HepG2 (cell line): ENCODE measurements around the gene CADM4. TPM values are rescaled to one million over a fixed set of nuclear protein-coding genes. Genes with fewer than 3 reads are reported as not detected.

Source experiments
- BORCS8-MEF2B ChIP-seq: sonication (generic); formaldehyde crosslinking; IDR thresholded peaks from 2 replicates; pipeline ENCODE4 v1.8.0; 2022; ENCODE audit warnings: mild to moderate bottlenecking, missing genetic modification reagents
- CCDC6 ChIP-seq: sonication (generic); formaldehyde crosslinking; IDR thresholded peaks from 2 replicates; pipeline ENCODE4 v1.8.1; 2022; ENCODE audit warnings: mild to moderate bottlenecking, missing genetic modification reagents, moderate library complexity
- CREB1 ChIP-seq, 2 experiments: fragments of 450-650 bp in 1 of 2; IDR thresholded peaks; 2 replicates each; pipeline ENCODE4 v1.6.1; 2016 to 2017; ENCODE audit warnings: control low read depth in 1 of 2, mild to moderate bottlenecking in 1 of 2, missing compliant biosample characterization in 1 of 2, missing genetic modification characterization in 1 of 2
- DRAP1 ChIP-seq: IDR thresholded peaks from 2 replicates; pipeline ENCODE4 v1.6.1; 2016; ENCODE audit warnings: missing genetic modification reagents, missing compliant biosample characterization
- NFYC ChIP-seq: IDR thresholded peaks from 2 replicates; pipeline ENCODE4 v1.6.1; 2016; ENCODE audit warnings: missing genetic modification reagents, missing compliant biosample characterization
- NR0B2 ChIP-seq: sonication (generic); formaldehyde crosslinking; IDR thresholded peaks from 2 replicates; pipeline ENCODE4 v1.4.0; 2020; ENCODE audit warnings: mild to moderate bottlenecking, missing genetic modification reagents
- PRMT3 ChIP-seq: sonication (generic); formaldehyde crosslinking; IDR thresholded peaks from 2 replicates; pipeline ENCODE4 v1.8.1; 2022; ENCODE audit warnings: low read depth, mild to moderate bottlenecking, moderate library complexity, missing genetic modification reagents, borderline replicate concordance
- REST ChIP-seq, 2 experiments: IDR thresholded peaks; 2 replicates each; pipeline ENCODE4 v1.6.1; 2011 to 2012; ENCODE audit warnings: low read length in 2 of 2, borderline replicate concordance in 1 of 2, low read depth in 1 of 2, mild to moderate bottlenecking in 1 of 2, moderate library complexity in 1 of 2
- SIN3A ChIP-seq: IDR thresholded peaks from 2 replicates; pipeline ENCODE4 v1.6.1; 2011; ENCODE audit warnings: low read depth, mild to moderate bottlenecking, control low read depth, low read length, borderline replicate concordance
- SIX4 ChIP-seq: sonication (generic); formaldehyde crosslinking; IDR thresholded peaks from 2 replicates; pipeline ENCODE4 v1.4.0; 2020; ENCODE audit warnings: missing genetic modification reagents
- SMAD1 ChIP-seq: sonication (generic); formaldehyde crosslinking; IDR thresholded peaks from 2 replicates; pipeline ENCODE4 v1.4.0; 2020; ENCODE audit warnings: missing genetic modification reagents, low read depth, mild to moderate bottlenecking, borderline replicate concordance
- ZBTB21 ChIP-seq: sonication (generic); formaldehyde crosslinking; IDR thresholded peaks from 2 replicates; pipeline ENCODE4 v1.4.0; 2020; ENCODE audit warnings: missing genetic modification reagents
- ZNF580 ChIP-seq: IDR thresholded peaks from 2 replicates; pipeline ENCODE4 v1.6.1; 2016; ENCODE audit warnings: low read depth, borderline replicate concordance
- ZNF670 ChIP-seq: sonication (generic); formaldehyde crosslinking; IDR thresholded peaks from 2 replicates; pipeline ENCODE4 v1.8.0; 2022; ENCODE audit warnings: mild to moderate bottlenecking, missing genetic modification reagents, borderline replicate concordance
- ZNF691 ChIP-seq: sonication (generic); formaldehyde crosslinking; IDR thresholded peaks from 2 replicates; pipeline ENCODE4 v1.4.0; 2020; ENCODE audit warnings: missing genetic modification reagents, low read depth, mild to moderate bottlenecking, borderline replicate concordance
- ZNF737 ChIP-seq: sonication (generic); formaldehyde crosslinking; IDR thresholded peaks from 2 replicates; pipeline ENCODE4 v1.5.0; 2020; ENCODE audit warnings: missing genetic modification reagents, mild to moderate bottlenecking, borderline replicate concordance
- ZNF83 ChIP-seq: sonication (generic); formaldehyde crosslinking; IDR thresholded peaks from 2 replicates; pipeline ENCODE4 v1.4.0; 2020; ENCODE audit warnings: missing genetic modification reagents, mild to moderate bottlenecking, borderline replicate concordance
- ZSCAN21 ChIP-seq: sonication (generic); formaldehyde crosslinking; IDR thresholded peaks from 2 replicates; pipeline ENCODE4 v1.8.0; 2022; ENCODE audit warnings: mild to moderate bottlenecking, missing genetic modification reagents, moderate library complexity, borderline replicate concordance
- polyA plus RNA-seq, 8 experiments: library from polyadenylated mRNA; depleted of rRNA in 3 of 8; stranded (reverse) in 7 of 8; unstranded in 1 of 8; fragments of >200 nt; fragmentation: Illumina TruSeq in 4 of 8; extraction: Trizol in 4 of 8; gene quantifications; 2 replicates each; pipeline versions ENCODE4 v1.2.1 to v1.2.3, GENCODE V29; 2011 to 2016; ENCODE audit warnings: low read depth in 4 of 8, missing spikeins in 1 of 8, mixed read lengths in 1 of 8; ENCODE audit not compliant: insufficient read depth in 1 of 8
- total RNA-seq, 5 experiments: library from RNA; depleted of rRNA; stranded (reverse); fragments of >200 nt; fragmentation: Illumina TruSeq; extraction: Trizol; gene quantifications; 2 replicates each; pipeline ENCODE4 v1.2.3, GENCODE V29; 2016; ENCODE audit warnings: low read depth in 1 of 5
- TF ChIP-seq, protein P1 (sequence below): sonication (generic); formaldehyde crosslinking; IDR thresholded peaks from 2 replicates; pipeline ENCODE4 v1.8.0; 2022; ENCODE audit warnings: low read depth, missing genetic modification reagents

CADM4 gene
- total and polyA plus RNA-seq, 2 of the 13 experiments (the other 11 are each of a cell fraction or from before 2014, with no cell fraction given), result 8.5 to 16.0 TPM

- TF ChIP-seq ZNF83 (peak; percentile 85; the same call in 1 of the 2 replicates), REST (IDR thresholded peaks at IDR 0.05; ENCODE audit: borderline replicate concordance in 1 of 2, low read depth in 1 of 2, low read length in 2 of 2) (no peak), ZNF691 (CRISPR knock-in tag) (0 out of 2 replicates have a peak, but pooled peaks have one; percentile 14), SIN3A (peak; percentile 35; the same call in 1 of the 2 replicates), BORCS8-MEF2B (CRISPR knock-in tag) (peak; percentile 90; the same call in 1 of the 2 replicates), ZNF580 (CRISPR knock-in tag) (0 out of 2 replicates have a peak, but pooled peaks have one; percentile 19), SIX4 (no peak; the same call in 1 of the 2 replicates), DRAP1 (CRISPR knock-in tag) (peak; percentile 8; the same call in 1 of the 2 replicates), PRMT3 (no peak), ZNF670 (peak; percentile 90; the same call in 1 of the 2 replicates), SMAD1 (CRISPR knock-in tag) (no peak), ZNF737 (no peak), CCDC6 (CRISPR knock-in tag) (peak; percentile 75; the same call in 1 of the 2 replicates), ZBTB21 (no peak), ZSCAN21 (CRISPR knock-in tag) (peak; percentile 82), CREB1 (IDR thresholded peaks at IDR 0.05) (peak; percentile 3; the same call in 1 of the 2 replicates), CREB1 (CRISPR knock-in tag; IDR thresholded peaks at IDR 0.05) (no peak), NFYC (CRISPR knock-in tag) (no peak), NR0B2 (peak; percentile 82; the same call in 1 of the 2 replicates)
- TF ChIP-seq, protein P1, sequence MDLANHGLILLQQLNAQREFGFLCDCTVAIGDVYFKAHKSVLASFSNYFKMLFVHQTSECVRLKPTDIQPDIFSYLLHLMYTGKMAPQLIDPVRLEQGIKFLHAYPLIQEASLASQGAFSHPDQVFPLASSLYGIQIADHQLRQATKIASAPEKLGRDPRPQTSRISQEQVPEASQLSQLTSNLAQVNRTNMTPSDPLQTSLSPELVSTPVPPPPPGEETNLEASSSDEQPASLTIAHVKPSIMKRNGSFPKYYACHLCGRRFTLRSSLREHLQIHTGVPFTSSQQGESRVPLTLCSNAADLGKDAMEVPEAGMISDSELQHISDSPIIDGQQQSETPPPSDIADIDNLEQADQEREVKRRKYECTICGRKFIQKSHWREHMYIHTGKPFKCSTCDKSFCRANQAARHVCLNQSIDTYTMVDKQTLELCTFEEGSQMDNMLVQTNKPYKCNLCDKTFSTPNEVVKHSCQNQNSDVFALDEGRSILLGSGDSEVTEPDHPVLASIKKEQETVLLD, result peak; percentile 98
These were observed 20.2 kb downstream of the CADM4 start, which contains the start of gene ZNF428 (continued) for GRCh38 chr19:43619262-43620060.
